Measurements from ENCODE around the gene HJV.
"Not testable (repeated sequence)": the region's sequence is repeated elsewhere in the genome, so short reads cannot be mapped to it uniquely, and the experiment has no call there.

- TF ChIP-seq POLR2AphosphoS5, CTCF (IDR thresholded peaks at IDR 0.05): not testable (repeated sequence)
Measured at GRCh38 chr1:146048514-146049115, 27.1 kb upstream of the HJV start.
